Measurements from ENCODE around the gene TEAD4.

The TEAD4 gene

DNA sequence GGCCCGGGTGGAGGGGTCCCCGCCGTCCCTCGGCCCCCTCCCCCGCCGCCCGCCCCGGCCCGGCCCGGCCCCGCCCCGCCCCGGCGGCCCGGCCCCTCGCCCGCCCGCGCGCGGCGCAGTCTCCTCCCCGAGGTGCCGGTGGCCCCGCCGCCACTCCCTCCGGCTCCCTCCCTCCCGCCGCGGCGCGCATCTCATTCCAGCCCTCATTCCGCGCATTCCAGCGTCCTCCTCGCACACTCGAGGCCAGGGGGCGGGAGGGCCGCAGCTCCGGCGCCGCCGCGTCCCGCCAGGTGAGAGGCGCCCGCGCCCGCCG is at the start of gene TEAD4:
Gene TEAD4, plus strand, starts transcription at position 206 of the 313 bp plus-strand sequence.
- DNase-seq (ENCODE audit: low read depth in 1 of 2, low spot score in 1 of 2): no peak

- no peak for DNase-seq (ENCODE audit: low read depth in 1 of 2, low spot score in 1 of 2)
Measured at GRCh38 chr12:2912216-2912575, 47.0 kb upstream of the TEAD4 start.

DNA sequence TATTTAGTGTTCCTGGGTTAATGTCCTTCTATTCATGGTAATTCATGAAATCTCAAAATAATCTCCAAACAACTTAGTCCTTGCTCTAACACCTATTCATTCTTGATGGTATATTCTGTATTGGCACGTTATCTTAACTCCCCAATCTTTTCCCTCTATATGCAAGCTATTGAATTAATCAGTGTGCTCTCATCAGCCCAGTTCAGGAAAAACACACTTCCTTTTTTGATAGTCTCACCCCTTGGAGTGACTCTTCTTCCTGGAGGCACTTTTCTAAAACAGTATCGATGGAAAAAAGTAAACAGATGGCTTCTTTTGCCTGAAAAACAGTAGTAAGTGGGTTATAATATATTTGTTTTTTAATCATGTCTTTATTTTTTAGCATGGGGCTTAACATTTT is 39.9 kb upstream of the TEAD4 start:
- no peak for DNase-seq (ENCODE audit: low read depth in 1 of 2, low spot score in 1 of 2)

DNA sequence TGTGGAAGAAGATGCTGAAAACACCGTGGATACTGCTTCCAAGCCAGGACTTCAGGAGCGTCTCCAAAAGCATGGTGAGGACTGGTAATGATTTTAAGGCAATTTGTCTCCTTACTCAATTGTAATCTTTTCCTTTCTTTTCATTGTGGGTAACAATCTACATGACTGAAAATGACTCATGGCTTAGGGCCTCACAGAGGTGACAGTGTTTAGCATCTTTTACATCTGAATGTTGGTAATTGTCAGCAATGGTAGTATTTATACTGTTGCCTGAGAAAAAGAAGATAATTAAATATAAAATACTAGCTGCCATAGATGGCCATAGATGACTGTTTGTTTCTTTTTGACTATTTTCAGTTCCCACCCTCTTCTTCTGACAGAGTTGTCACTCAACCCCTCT is 36.9 kb upstream of the TEAD4 start:
- no peak for DNase-seq (ENCODE audit: low read depth in 1 of 2, low spot score in 1 of 2)

GRCh38 chr12:2923057-2923456 is 36.1 kb upstream of the TEAD4 start:
- DNase-seq (ENCODE audit: low read depth in 1 of 2, low spot score in 1 of 2): no peak

GRCh38 chr12:2924019-2924418 is 35.2 kb upstream of the TEAD4 start:
- DNase-seq (ENCODE audit: low read depth in 1 of 2, low spot score in 1 of 2): no peak

DNA sequence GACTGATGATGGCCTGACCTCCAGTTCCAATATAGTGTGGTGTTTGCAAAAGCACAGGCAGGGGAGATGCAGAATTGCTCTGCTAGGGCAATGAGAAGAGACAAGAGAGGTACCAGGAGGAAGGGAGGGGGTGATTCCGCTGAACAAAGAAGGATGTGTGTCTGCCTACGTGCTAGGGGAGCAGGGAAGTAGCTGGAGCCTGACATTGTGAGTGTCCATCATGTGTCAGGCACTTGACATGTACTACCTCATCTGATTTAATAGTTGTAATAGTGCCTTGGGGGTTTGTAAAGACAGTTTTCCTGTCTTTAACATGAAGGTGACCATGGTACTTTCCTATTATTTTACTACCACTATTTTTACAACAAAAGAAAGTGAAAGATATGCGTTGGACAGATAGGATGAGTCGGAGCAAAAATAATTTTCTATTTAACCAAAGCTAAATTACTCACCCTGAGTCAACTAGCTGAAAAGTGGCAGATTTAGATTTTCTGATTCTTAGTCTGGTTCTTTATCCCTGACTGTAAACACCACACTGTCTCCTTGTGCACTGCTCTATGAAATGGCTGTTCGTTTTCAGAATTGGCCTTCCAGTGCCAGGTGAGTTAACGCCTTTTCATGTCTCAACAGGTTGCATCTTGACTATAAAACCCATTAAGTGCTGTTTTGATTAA is 33.7 kb upstream of the TEAD4 start:
- no peak for DNase-seq (ENCODE audit: low read depth in 1 of 2, low spot score in 1 of 2)

- no peak for DNase-seq (ENCODE audit: low read depth in 1 of 2, low spot score in 1 of 2)
Measured at GRCh38 chr12:2930865-2931264, 28.3 kb upstream of the TEAD4 start.

DNA sequence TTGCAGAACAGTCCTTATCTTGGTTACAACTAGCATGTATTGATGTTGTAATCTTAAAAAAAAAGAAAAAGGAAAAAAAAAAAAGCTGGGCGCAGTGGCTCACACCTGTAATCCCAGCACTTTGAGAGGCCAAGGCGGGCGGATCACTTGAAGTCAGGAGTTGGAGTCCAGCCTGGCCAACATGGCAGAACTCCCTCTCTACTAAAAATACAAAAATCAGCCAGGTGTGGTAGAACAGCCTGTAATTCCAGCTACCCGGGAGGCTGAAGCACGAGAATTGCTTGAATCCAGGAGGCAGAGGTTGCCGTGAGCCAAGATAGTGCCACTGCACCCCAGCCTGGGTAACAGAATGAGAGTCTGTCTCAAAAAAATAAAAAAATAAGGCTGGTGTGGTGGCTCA is 25.6 kb upstream of the TEAD4 start:
- no peak for DNase-seq (ENCODE audit: low read depth in 1 of 2, low spot score in 1 of 2)

DNA sequence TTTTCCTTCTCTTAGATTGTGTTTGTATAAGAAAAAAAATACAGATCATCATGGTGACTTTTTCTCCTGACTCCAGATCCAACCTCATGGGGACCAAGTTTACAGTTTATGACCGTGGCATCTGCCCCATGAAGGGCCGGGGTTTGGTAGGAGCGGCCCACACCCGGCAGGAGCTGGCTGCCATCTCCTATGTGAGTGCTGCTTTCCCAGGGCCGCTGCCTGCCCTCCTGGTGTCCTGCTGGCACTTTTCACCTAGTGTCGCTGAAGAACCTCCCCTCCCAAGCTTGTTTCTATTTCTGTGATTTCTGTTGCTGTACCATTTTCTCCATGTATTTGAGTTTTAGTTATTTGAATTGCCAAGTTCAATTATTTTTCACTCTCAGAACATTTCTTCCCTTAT is 24.8 kb upstream of the TEAD4 start:
- no peak for DNase-seq (ENCODE audit: low read depth in 1 of 2, low spot score in 1 of 2)

DNA sequence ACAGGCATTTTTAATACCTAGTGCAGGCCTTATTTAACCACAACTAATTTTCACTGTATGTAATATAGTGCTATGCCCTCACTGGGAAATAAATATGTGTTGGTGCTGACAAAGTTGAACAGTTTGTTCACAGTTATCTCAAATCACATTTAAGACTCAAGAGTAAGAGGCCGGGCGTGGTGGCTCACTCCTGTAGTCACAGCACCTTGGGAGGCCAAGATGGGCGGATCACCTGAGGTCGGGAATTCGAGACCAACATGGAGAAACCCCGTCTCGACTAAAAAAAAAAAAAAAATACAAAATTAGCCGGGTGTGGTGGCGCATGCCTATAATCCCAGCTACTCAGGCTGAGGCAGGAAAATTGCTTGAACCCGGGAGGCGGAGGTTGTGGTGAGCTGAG is 22.9 kb upstream of the TEAD4 start:
- no peak for DNase-seq (ENCODE audit: low read depth in 1 of 2, low spot score in 1 of 2)

DNA sequence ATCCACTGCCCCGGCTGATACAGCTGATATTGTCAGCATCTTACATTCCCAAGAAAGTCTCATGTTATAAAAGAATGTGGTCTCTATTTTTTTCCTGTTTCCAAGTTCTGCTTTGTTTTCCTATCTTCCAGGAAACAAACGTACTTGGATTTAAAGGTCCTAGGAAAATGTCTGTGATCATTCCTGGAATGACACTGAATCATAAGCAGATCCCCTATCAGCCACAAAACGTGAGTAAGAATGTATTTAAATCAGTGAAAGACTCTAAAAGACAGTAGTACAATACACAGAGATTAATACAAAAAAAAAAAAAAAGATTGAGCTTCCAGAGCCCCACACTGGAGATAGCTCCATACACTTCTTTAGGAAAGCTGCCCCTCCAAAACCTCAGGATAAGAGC is 21.7 kb upstream of the TEAD4 start:
- no peak for DNase-seq (ENCODE audit: low read depth in 1 of 2, low spot score in 1 of 2)

DNA sequence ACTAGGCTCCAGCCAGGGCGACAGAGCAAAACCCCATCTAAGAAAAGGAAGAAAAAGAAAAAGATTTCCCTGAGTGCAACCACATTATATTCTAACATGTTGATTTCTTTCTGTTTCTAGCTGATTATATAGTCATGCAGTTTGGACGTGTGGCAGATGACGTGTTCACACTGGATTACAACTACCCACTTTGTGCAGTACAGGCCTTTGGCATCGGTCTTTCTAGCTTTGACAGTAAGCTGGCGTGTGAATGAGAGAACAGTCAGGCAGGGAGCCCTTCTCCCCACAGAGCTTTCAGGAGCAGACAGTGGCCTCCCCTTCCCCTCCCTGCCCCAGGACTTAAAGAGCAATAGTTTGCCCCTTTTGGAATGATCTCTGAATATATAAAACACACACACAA is 20.0 kb upstream of the TEAD4 start:
- DNase-seq (ENCODE audit: low read depth in 1 of 2, low spot score in 1 of 2): no peak

DNA sequence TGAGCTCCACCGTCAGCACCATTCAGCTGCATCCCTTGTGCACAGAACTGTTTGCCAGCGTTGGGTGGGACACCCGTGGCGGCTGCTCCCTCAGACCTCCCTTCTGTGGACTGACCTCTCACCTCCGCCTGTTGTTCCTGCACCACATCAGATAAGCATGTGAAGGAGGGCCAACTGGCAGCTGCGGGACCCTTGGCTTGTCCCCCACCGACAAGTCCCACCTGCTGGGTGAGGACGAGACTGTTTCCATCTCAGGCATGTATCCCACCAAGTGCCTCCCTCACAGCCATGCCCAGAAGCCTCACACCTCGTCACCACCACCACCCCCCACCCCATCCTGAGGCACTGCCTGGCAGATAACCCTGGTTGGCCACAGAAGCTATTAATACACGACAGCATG is 18.6 kb upstream of the TEAD4 start:
- DNase-seq (ENCODE audit: low read depth in 1 of 2, low spot score in 1 of 2): no peak

GRCh38 chr12:2941524-2941923 is 17.7 kb upstream of the TEAD4 start:
- DNase-seq (ENCODE audit: low read depth in 1 of 2, low spot score in 1 of 2): no peak

- DNase-seq (ENCODE audit: low read depth in 1 of 2, low spot score in 1 of 2): peak in 1 of 2 donors; percentile 38
Measured at GRCh38 chr12:2944401-2945047, 14.7 kb upstream of the TEAD4 start.

DNA sequence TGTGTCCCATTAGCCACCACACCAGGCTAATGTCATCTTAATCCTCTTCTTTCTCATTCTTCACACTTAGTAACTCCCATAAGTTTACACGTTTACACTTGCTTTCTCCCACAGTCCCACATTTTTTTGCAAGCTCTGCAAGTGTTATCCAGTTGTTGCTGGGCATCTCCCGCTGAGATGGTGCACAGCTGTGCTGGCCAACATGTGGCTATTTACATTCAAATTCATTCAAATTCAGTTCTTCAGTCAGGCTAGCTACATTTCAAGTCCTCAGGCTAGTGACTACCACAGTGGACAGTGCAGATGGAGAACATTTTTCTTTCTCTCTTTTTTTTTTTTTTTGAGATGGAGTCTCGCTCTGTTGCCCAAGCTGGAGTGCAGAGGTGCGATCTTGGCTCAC is 9.8 kb upstream of the TEAD4 start:
- no peak for DNase-seq (ENCODE audit: low read depth in 1 of 2, low spot score in 1 of 2)

DNA sequence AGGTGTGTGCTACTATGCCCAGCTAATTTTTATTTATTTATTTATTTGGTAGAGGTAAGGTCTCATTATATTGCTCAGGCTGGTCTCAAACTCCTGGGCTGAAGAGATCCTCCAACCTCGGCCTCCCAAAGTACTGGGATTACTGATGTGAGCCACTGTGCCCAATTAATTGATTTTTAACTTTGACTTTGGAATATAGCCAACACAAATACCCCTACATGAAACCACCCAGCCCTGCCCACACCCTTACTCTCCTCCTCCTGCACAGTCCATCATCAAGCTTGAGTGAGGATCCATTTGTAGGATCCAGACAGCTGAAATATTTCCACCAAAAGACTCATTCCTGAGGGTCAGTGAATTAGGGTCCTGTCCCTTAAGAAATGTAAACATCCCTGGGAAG is 3.3 kb upstream of the TEAD4 start:
- no peak for DNase-seq (ENCODE audit: low read depth in 1 of 2, low spot score in 1 of 2)

DNA sequence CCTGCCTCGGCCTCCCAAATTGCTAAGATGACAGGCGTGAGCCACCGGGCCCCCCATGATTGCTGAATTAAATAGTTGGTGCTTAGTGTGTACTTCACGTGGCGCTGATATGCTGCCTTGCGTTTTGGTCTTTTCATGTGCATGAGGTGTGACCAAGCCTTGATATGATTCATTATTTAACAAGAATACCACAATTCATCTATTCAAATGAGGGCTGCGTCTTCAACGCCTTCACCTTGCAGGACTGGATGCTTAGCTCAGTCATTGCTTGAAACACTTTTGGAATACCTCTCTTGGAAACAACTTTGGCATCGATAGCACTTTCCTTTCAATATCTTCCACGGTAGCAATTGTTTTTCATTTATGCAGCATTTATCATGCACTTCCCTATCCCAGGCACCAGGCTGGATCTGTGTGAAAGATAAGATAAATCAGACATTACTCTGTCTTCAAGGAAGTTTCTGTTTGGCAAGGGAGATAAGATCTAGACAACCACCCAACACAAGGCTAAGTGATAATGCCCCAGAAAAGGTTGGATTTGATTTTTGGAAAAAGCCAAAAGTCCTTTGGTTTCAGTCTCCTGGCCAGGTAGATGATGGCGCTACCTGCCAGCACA is 1.3 kb upstream of the TEAD4 start:
- no peak for DNase-seq (ENCODE audit: low read depth in 1 of 2, low spot score in 1 of 2)

- no peak for DNase-seq (ENCODE audit: low read depth in 1 of 2, low spot score in 1 of 2)
Measured at GRCh38 chr12:2958432-2959191, 585 bp upstream of the TEAD4 start.

- no peak for DNase-seq (ENCODE audit: low read depth in 1 of 2, low spot score in 1 of 2)
Measured at GRCh38 chr12:2959505-2960389, 550 bp downstream of the TEAD4 start.
